NCI-H2196 (cell line): Measurements from ENCODE around the gene ACP2.
"Not testable (repeated sequence)": the region's sequence is repeated elsewhere in the genome, so short reads cannot be mapped to it uniquely, and the experiment has no call there.

Source experiments
- DNase-seq: peaks from one replicate; lab custom pipeline; 2025; ENCODE audit not compliant: unreplicated experiment; lab: John Stamatoyannopoulos, UW

The ACP2 gene

DNA sequence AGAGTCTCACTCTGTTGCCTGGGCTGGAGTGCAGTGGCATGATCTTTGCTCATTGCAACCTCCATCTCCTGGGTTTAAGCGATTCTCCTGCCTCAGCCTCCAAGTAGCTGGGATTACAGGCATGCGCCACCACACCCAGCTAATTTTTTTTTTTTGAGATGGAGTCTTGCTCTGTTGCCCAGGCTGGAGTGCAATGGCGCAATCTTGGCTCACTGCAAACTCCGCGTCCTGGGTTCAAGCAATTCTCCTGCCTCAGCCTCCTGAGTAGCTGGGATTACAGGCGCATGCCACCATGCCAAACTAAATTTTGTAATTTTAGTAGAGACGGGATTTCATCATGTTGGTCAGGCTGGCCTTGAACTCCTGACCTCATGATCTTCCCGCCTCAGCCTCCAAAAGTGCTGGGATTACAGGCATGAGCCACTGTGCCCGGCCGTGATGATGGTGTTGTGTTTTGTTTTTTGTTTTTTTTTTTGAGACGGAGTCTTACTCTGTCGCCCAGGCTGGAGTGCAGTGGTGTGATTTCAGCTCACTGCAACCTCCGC, 40.5 kb downstream of the ACP2 start:
- not testable (repeated sequence) for DNase-seq

DNA sequence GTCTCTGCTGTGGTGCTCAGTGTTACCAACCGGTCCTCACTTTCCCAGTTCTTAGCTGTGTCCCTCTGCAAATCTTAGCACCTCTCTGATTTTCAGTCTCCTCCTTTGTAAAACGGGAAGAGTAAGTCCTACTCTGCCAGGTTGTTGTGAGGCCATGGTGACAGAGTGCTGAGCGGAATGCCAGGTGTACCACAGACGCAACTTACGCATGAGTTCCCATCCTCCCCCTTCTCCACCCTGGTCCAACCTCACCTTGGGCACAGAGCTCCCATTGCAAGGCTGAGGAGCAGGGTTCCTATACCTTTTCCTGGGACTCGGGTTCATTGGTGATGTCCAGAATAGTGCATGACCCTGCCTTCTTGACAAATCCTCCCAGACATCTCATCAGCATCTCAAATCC, 41.2 kb downstream of the ACP2 start:
- DNase-seq, result no peak

GRCh38 chr11:47206577-47206976, 42.0 kb downstream of the ACP2 start:
- not testable (repeated sequence) for DNase-seq

- DNase-seq, result no peak
Observed at GRCh38 chr11:47204637-47204989, 44.0 kb downstream of the ACP2 start.

- DNase-seq, result no peak
Observed at GRCh38 chr11:47202576-47202975, 46.0 kb downstream of the ACP2 start.

DNA sequence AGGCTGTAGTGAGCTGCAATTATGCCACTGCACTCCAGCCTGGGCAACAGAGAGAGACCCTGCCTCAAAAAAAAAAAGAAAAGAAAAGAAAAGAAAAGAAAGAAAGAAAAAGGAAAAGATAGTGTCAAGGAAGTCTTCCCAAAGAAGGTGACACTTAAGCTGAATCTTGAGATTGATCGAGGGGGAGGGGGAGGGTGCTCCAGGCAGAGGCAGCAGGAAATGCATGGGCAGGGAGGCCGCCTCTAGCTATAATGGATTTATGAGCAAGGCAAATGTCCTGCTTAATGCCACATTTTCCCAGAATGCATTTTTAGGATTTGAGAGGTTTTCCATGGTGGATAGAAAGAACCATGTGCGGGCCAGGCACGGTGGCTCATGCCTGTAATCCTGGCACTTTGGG, 47.6 kb downstream of the ACP2 start:
- DNase-seq, result no peak

DNA sequence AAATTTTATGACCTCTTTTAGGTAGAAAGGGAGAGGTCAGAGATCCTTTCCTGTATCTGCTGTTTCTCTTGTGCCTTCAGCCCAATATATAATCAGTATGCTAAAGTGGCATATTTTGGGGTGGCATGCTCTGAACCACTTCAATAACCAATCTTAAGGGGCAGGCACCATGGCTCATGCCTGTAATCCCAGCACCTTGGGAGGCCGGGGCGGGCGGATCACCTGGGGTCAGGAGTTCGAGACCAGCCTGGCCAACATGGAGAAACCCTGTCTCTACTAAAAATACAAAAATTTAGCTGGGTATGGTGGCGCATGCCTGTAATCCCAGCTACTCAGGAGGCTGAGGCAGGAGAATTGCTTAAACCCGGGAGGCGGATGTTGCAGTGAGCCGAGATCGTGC, 50.5 kb downstream of the ACP2 start:
- DNase-seq, result not testable (repeated sequence)

- DNase-seq, result no peak
Observed at GRCh38 chr11:47192111-47192510, 56.5 kb downstream of the ACP2 start.

GRCh38 chr11:47191137-47191536, 57.5 kb downstream of the ACP2 start:
- not testable (repeated sequence) for DNase-seq
